Liver (tissue), 9 donors: Measurements from ENCODE around the gene DDX24. TPM values are rescaled to one million over a fixed set of nuclear protein-coding genes. Genes with fewer than 3 reads are reported as not detected.
A peak's percentile ranks its signal among the peaks of the same experiment; 100 is the strongest.

ENCODE experiments used
- DNase-seq: peaks from one replicate; pipeline ENCODE4 v3.0.0-alpha.2; 2017; ENCODE audit warnings: low spot score
- H3K27ac ChIP-seq, 2 donors: one replicate each; pipeline ENCODE4 v1.7.0; 2013; ENCODE audit warnings: inconsistent platforms in 2 of 2, low read length in 2 of 2, control low read depth in 1 of 2, low read depth in 1 of 2, mild to moderate bottlenecking in 1 of 2
- H3K27me3 ChIP-seq, 4 donors: one replicate each; pipeline versions ENCODE4 v1.6.1 to v1.7.0; 2013; ENCODE audit warnings: low read length in 3 of 4, inconsistent platforms in 1 of 4, mild to moderate bottlenecking in 1 of 4, moderate library complexity in 1 of 4; ENCODE audit not compliant: control insufficient read depth in 4 of 4, insufficient read depth in 4 of 4
- H3K36me3 ChIP-seq, 4 donors: one replicate each; pipeline versions ENCODE4 v1.6.1 to v1.7.0; 2013; ENCODE audit warnings: low read length in 3 of 4, mild to moderate bottlenecking in 3 of 4, low read depth in 1 of 4, moderate library complexity in 1 of 4; ENCODE audit not compliant: control insufficient read depth in 4 of 4, insufficient read depth in 3 of 4
- H3K4me1 ChIP-seq, 4 donors: one replicate each; pipeline versions ENCODE4 v1.6.1 to v1.7.0; 2013; ENCODE audit warnings: low read length in 3 of 4, mild to moderate bottlenecking in 3 of 4, moderate library complexity in 1 of 4; ENCODE audit not compliant: control insufficient read depth in 4 of 4, insufficient read depth in 4 of 4
- H3K4me3 ChIP-seq, 3 donors: one replicate each; pipeline versions ENCODE4 v1.6.1 to v1.7.0; 2013; ENCODE audit warnings: low read length in 3 of 3, control low read depth in 1 of 3, low read depth in 1 of 3, mild to moderate bottlenecking in 1 of 3
- H3K9ac ChIP-seq, 2 donors: one replicate each; pipeline ENCODE4 v1.7.0; 2013; ENCODE audit warnings: low read length in 2 of 2, mild to moderate bottlenecking in 2 of 2, moderate library complexity in 2 of 2, control low read depth in 1 of 2, low read depth in 1 of 2
- H3K9me3 ChIP-seq, 4 donors: one replicate each; pipeline versions ENCODE4 v1.6.1 to v1.7.0; 2013; ENCODE audit warnings: low read length in 3 of 4; ENCODE audit not compliant: control insufficient read depth in 4 of 4
- CTCF ChIP-seq: fragments of 150-350 bp; IDR thresholded peaks from 2 replicates; pipeline ENCODE4 v1.5.1; 2017; ENCODE audit warnings: improper control_type of control experiment, low read depth, low read length; ENCODE audit not compliant: missing input control
- EGR1 ChIP-seq, 2 donors: IDR thresholded peaks; 2 replicates each; pipeline ENCODE4 v1.6.1; 2016 to 2018; ENCODE audit warnings: antibody characterized with exemption in 2 of 2, low read depth in 2 of 2
- FOXA1 ChIP-seq: IDR thresholded peaks from 2 replicates; pipeline ENCODE4 v1.6.1; 2016; ENCODE audit warnings: antibody characterized with exemption
- FOXA2 ChIP-seq: IDR thresholded peaks from 2 replicates; pipeline ENCODE4 v1.6.1; 2016; ENCODE audit warnings: antibody characterized with exemption
- HNF4A ChIP-seq, 2 donors: conservative IDR thresholded peaks; 2 replicates each; pipeline ENCODE4 v1.6.1; 2016; ENCODE audit warnings: antibody characterized with exemption in 2 of 2, mild to moderate bottlenecking in 2 of 2
- HNF4G ChIP-seq: IDR thresholded peaks from 2 replicates; pipeline ENCODE4 v1.6.1; 2016; ENCODE audit warnings: antibody characterized with exemption
- JUND ChIP-seq, 2 donors: IDR thresholded peaks; 2 replicates each; pipeline ENCODE4 v1.6.1; 2016; ENCODE audit warnings: antibody characterized with exemption in 2 of 2
- MAX ChIP-seq: IDR thresholded peaks from 2 replicates; pipeline ENCODE4 v1.6.1; 2016; ENCODE audit warnings: antibody characterized with exemption
- RAD21 ChIP-seq, 2 donors: IDR thresholded peaks; 2 replicates each; pipeline ENCODE4 v1.6.1; 2016; ENCODE audit warnings: antibody characterized with exemption in 2 of 2, mild to moderate bottlenecking in 2 of 2
- RXRA ChIP-seq, 2 donors: IDR thresholded peaks; 2 replicates each; pipeline ENCODE4 v1.6.1; 2017 to 2018; ENCODE audit warnings: antibody characterized with exemption in 2 of 2, mild to moderate bottlenecking in 1 of 2
- SP1 ChIP-seq: IDR thresholded peaks from 2 replicates; pipeline ENCODE4 v1.6.1; 2018; ENCODE audit warnings: antibody characterized with exemption, mild to moderate bottlenecking
- TAF1 ChIP-seq: conservative IDR thresholded peaks from 2 replicates; pipeline ENCODE4 v1.6.1; 2016; ENCODE audit warnings: antibody characterized with exemption, mild to moderate bottlenecking
- YY1 ChIP-seq: IDR thresholded peaks from 2 replicates; pipeline ENCODE4 v1.6.1; 2016; ENCODE audit warnings: antibody characterized with exemption, mild to moderate bottlenecking
- WGBS: extraction: QIAGEN DNeasy Blood & Tissue Kit; methylation state at CpG from one replicate; pipeline ENCODE4 v1.1.7; 2013; 5-methylcytosine and 5-hydroxymethylcytosine counted together
- polyA plus RNA-seq, 2 donors: library from polyadenylated mRNA; stranded (reverse) in 1 of 2; unstranded in 1 of 2; fragments of 200-250 nt in 1 of 2; fragments of >200 nt in 1 of 2; fragmentation: Nextera tagmentation in 1 of 2; extraction: Ambion mirVana in 1 of 2; gene quantifications; one replicate each; pipeline versions ENCODE4 v1.2.1 to v1.2.3, GENCODE V29; 2013 to 2015
- total RNA-seq, 2 donors: library from RNA; depleted of rRNA; stranded (reverse); fragments of >200 nt; gene quantifications; one replicate each; pipeline ENCODE4 v1.2.3, GENCODE V29; 2014
- donor health status: healthy.
- donor health status: healthy.
- donor health status: healthy.
- donor health status: healthy.
- donor health status: healthy.

Gene DDX24
- total and polyA plus RNA-seq, 4 donors = 33.8 to 59.7 (median 47.8) TPM

GRCh38 chr14:94037954-94038353 lies 43.0 kb downstream of the DDX24 start:
- Histone ChIP-seq H3K9ac (no peak overlapping the region), H3K4me1 (peaks cover 2 to 12% (median 9%) of the 10 kb centered on the region in 4 donors), H3K4me3 (no peak overlapping the region), H3K9me3 (no peaks in the 10 kb centered on the region), H3K27me3 (no peaks in the 10 kb centered on the region), H3K36me3 (no peaks in the 10 kb centered on the region), H3K27ac (no peak overlapping the region)
- no peak for DNase-seq
- 94% methylated on average over 9 of the region's 9 CpGs for WGBS
- TF ChIP-seq MAX = no peak
- TF ChIP-seq FOXA1 = no peak
- no peak for TF ChIP-seq RXRA (IDR thresholded peaks at IDR 0.05)
- no peak for TF ChIP-seq JUND (IDR thresholded peaks at IDR 0.05)

GRCh38 chr14:94036313-94037167 lies 44.5 kb downstream of the DDX24 start:
- Histone ChIP-seq H3K36me3 (no peaks in the 10 kb centered on the region), H3K9ac (no peak overlapping the region), H3K27me3 (no peaks in the 10 kb centered on the region), H3K4me3 (no peak overlapping the region), H3K4me1 (peaks cover 0 to 2% (median under 1%) of the 10 kb centered on the region in 4 donors), H3K9me3 (no peaks in the 10 kb centered on the region), H3K27ac (no peak overlapping the region)
- WGBS = 26% methylated on average over 12 of the region's 12 CpGs
- no peak for TF ChIP-seq HNF4G
- TF ChIP-seq CTCF = peak; percentile 95
- TF ChIP-seq YY1 = no peak
- TF ChIP-seq RAD21 (IDR thresholded peaks at IDR 0.05) = peak; percentile 92 to 97
- TF ChIP-seq TAF1 = no peak
- no peak for TF ChIP-seq RXRA (IDR thresholded peaks at IDR 0.05)
- TF ChIP-seq FOXA1 = no peak
- TF ChIP-seq HNF4A (conservative IDR thresholded peaks at IDR 0.05) = peak; percentile 28 to 56
- TF ChIP-seq FOXA2 = no peak
- DNase-seq = peak; percentile 74

- Histone ChIP-seq H3K9ac (no peak overlapping the region), H3K4me3 (no peak overlapping the region), H3K36me3 (no peaks in the 10 kb centered on the region), H3K27ac (no peak overlapping the region), H3K9me3 (no peaks in the 10 kb centered on the region), H3K27me3 (no peaks in the 10 kb centered on the region), H3K4me1 (no peaks in the 10 kb centered on the region)
- WGBS = 85% methylated on average over 3 of the region's 3 CpGs
- DNase-seq = no peak
- TF ChIP-seq YY1 = no peak
- no peak for TF ChIP-seq SP1
- no peak for TF ChIP-seq CTCF
- TF ChIP-seq JUND (IDR thresholded peaks at IDR 0.05) = no peak
- no peak for TF ChIP-seq EGR1 (IDR thresholded peaks at IDR 0.05; ENCODE audit: low read depth in 2 of 2)
- TF ChIP-seq HNF4G = no peak
These were observed 46.1 kb downstream of the DDX24 start for GRCh38 chr14:94034886-94035285.
